Measurements from ENCODE around the gene TMC5.

- TF ChIP-seq CTCF (conservative IDR thresholded peaks at IDR 0.05; ENCODE audit: low read depth, low read length) (no peak), EZH2 (IDR thresholded peaks at IDR 0.05; ENCODE audit: borderline replicate concordance, low read depth, low read length, poor library complexity, severe bottlenecking) (no peak)
Measured at GRCh38 chr16:19518388-19518787, 100.7 kb downstream of the TMC5 start.

All from A673 (cell line).